SK-N-MC (cell line): ENCODE data around the gene CEP164.

Experiments
- EZH2 ChIP-seq: fragments of 200-600 bp; sonication (generic); IDR thresholded peaks from one replicate; pipeline ENCODE4 v1.6.1; 2017; ENCODE audit warnings: antibody characterized with exemption
- FOXP2 ChIP-seq: optimal IDR thresholded peaks from 2 replicates; pipeline ENCODE3; 2011; ENCODE audit warnings: mild to moderate bottlenecking, moderate library complexity; ENCODE audit not compliant: insufficient read depth; ENCODE audit errors: extremely low read length, control extremely low read depth
- POLR2AphosphoS5 ChIP-seq: IDR thresholded peaks from 2 replicates; pipeline ENCODE4 v1.6.1; 2012; ENCODE audit warnings: mild to moderate bottlenecking, low read depth, low read length, borderline replicate concordance

DNA sequence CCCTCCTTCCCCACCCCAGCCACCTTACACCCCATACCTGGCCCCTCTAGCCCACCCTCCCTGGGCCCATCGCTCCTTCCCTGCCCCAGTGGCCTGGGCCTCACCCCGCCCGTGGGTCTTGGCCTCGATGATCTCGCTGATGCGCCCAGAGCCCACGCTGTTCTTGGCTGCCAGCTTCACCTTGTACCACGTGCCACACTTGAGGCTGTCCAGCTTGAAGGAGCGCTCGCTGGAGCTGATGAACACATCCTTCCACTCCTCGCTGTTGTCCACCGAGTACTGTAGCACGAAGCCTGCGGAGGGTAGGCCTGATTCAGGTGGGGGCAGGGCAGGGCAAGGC lies 110.1 kb downstream of the CEP164 start:
- TF ChIP-seq POLR2AphosphoS5 (no peak), EZH2 (no peak), FOXP2 (no peak)
